ENCODE data around the gene CCDC191.
A peak's percentile ranks its signal among the peaks of the same experiment; 100 is the strongest.

Gene CCDC191

GRCh38 chr3:114057011-114057347 is 653 bp upstream of the CCDC191 start:
- DNase-seq (ENCODE audit: low spot score) = no peak

DNA sequence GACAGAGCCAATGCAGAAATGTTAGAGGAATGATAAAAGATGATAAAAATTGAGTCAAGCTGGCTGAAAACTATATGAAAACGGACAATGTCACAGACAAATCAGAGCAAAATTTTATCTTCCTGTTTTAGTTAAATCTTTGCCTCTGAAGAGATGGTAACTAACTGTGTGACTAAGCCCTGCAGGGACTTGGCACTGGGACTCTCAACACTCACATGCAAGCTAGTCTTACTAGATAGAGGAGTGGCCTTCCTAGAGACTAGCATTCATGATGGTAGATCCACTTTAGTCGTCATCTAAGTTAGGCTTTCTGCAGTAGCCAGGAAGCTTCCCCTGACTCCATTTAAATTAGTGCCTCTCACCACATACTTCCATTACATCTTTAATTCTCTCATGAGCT is 4.1 kb downstream of the CCDC191 start:
- DNase-seq (ENCODE audit: low spot score) = peak; percentile 7

- DNase-seq (ENCODE audit: low spot score) = no peak
These were observed 13.1 kb downstream of the CCDC191 start for GRCh38 chr3:114043205-114043604.

- DNase-seq (ENCODE audit: low spot score) = no peak
These were observed 20.4 kb downstream of the CCDC191 start for GRCh38 chr3:114035896-114036295.

DNA sequence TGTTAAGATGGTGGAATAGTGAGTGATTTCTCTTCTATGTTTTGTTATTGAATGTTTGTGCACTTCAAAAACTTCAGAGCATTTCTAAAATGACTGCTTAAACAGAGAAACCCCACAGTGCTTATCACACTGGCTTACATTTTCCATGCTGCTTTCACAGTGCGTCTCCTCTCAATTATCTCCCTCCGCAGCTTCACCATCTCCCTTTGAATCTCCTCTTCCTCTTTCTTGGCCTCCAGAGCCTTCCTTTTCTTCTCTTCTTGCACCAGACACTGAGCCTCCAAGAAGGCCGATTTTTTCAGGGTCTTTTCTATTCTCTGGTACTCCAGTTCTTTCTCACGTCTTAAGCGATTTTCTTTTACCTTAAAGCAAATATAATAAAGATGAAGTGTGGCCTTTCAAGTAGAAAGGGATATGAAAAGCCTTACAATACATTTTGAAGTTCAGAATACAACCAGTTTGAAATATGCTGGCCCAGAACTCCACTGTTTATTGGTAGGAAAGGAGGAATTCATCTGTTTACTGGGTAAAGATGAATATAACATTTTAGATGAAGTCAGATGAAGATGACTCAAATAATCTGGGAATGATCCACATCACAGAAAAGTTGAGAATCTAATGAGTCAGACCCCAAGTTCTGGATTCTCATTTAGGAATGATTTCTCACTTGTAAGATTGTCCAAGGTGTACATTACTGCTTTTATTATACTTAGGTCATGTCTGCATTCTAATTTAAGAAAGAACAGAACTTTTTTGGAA is 21.4 kb downstream of the CCDC191 start:
- peak; percentile 11 for DNase-seq (ENCODE audit: low spot score)

DNA sequence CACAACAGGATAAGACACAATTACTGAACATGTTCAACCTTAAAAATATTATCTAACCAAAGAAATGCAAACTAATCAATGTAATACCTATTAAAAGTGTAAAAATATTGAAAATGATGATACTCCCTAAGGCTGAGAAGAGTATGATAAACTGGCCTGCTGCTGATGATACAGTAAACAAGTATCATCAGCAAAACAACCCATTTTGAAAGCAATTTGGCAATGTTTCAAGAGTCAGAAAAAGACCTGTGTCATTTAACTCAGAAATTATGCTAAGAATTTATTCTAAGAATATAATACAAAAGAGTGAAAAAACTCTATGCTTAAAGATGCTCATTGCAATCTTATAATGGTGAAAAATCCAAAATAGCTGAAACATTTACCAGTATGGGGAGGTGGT is 22.1 kb downstream of the CCDC191 start:
- no peak for DNase-seq (ENCODE audit: low spot score)

- DNase-seq (ENCODE audit: low spot score) = no peak
These were observed 22.6 kb downstream of the CCDC191 start for GRCh38 chr3:114033721-114034120.

GRCh38 chr3:114026331-114026730 is 30.0 kb downstream of the CCDC191 start:
- no peak for DNase-seq (ENCODE audit: low spot score)

GRCh38 chr3:114025451-114025850 is 30.9 kb downstream of the CCDC191 start:
- DNase-seq (ENCODE audit: low spot score) = no peak

- DNase-seq (ENCODE audit: low spot score) = peak; percentile 8
These were observed 34.1 kb downstream of the CCDC191 start for GRCh38 chr3:114022145-114022802.

- no peak for DNase-seq (ENCODE audit: low spot score)
These were observed 35.4 kb downstream of the CCDC191 start for GRCh38 chr3:114020907-114021306.

DNA sequence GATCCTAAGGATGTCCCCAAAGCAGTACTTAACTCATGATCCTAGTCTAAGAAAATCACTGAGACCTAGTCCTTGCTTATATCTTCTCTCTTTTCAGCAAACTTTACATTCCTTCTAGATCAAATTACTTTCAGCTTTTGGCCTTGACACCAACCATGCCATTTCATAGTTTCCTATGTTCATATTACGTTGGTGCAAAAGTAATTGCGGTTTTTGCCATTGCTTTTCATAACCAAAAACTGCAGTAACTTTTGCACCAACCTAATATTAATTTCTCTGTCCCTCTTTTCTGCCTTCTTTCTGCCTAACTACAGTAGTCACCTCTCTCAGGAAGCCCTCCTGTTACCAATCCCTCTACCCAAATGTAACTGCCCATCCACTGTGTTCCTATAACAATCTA is 36.8 kb downstream of the CCDC191 start:
- DNase-seq (ENCODE audit: low spot score) = no peak

- no peak for DNase-seq (ENCODE audit: low spot score)
These were observed 42.1 kb downstream of the CCDC191 start for GRCh38 chr3:114014211-114014610.

DNA sequence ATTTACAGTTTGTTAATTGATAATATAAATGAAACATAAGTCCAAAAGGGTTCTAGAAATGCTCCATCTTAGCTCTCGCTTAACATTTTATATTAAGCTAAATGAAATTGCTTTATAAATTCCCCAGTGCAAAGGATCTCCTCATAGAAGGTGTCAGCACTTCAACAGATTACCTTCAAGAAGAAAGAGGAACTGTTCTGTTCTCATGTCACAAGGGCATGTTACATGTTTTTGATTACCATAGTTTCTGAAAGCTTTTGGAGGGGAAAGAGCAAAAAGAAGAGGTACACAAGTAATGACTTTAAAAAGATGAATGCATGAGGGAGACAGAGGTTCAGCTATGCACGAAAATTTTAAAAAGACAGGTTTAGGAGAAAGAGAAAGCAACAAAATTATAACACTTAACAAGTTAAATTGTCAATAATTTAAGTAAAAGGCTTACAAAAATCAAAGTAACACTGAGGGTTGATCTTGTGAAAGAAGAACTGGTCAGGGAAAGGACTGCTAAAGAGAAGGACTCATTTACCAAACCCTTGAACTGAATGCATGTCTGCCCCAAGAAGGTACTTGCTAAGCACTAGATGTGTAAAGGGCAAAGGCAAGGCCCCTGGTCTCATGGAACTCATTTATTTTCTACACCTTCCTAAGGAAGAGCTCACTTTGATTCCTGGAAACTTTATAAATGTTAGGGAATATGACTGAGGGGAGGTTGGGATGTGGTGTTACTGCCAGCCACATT is 45.1 kb downstream of the CCDC191 start:
- no peak for DNase-seq (ENCODE audit: low spot score)

- no peak for DNase-seq (ENCODE audit: low spot score)
These were observed 50.8 kb downstream of the CCDC191 start for GRCh38 chr3:114005481-114005880.

DNA sequence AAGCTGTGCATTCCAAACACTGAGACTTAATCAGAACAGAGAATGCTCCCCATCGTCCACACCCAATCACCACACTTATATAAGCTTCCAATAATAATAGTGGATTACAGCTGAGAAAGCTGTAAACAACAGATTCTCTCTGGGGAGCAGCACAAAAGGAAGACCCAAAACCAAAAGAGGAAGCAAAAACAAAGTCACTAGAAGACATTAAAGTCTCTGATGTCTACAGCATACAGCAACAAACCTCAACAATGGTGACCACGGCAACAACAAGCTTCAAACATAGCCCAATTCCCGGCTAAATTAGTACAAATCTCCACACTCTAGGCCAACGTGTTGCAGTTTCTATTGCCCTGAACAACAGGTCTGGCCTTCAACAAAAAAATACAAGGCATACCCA is 70.8 kb downstream of the CCDC191 start:
- DNase-seq (ENCODE audit: low spot score) = no peak

DNA sequence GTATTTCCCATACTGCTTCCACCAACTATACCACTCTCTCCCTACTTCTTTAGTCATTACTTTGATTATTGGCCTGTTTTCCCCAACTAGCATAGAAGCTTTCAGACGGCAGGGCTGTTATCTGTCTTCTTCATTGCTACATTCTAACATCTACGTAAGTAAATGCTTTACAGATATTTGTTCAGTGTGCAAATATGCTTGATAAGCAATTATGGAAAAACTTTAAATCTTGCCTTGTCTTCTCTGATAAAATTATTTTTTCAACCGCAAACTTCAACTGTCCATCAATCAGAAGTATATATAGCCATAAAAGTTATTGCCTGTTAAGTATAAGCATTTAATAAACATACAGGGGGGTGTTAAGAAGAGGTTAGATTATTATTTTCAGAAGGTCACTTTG is 72.8 kb downstream of the CCDC191 start:
- DNase-seq (ENCODE audit: low spot score) = no peak

GRCh38 chr3:113981803-113982202 is 74.5 kb downstream of the CCDC191 start:
- no peak for DNase-seq (ENCODE audit: low spot score)

DNA sequence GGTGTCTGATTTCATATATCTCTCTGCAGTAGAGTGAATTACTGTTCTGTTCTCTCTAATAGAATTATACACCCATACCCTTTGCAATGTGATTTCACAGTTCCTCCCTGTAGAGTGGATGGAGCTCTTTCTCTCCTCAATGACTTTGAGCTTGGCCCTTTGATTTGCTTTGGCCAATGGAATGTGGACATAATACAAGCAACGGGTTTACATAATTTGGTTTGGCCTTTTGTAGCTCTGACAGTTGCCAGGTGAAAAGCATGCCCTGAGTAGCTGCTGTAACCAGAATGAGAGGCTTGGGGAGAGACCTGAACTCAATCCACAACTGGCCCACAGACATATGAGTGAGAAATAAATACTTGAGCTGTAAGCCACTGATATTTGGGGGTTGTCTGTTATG is 76.4 kb downstream of the CCDC191 start:
- DNase-seq (ENCODE audit: low spot score) = no peak

GRCh38 chr3:113977822-113978221 is 78.5 kb downstream of the CCDC191 start:
- no peak for DNase-seq (ENCODE audit: low spot score)

DNA sequence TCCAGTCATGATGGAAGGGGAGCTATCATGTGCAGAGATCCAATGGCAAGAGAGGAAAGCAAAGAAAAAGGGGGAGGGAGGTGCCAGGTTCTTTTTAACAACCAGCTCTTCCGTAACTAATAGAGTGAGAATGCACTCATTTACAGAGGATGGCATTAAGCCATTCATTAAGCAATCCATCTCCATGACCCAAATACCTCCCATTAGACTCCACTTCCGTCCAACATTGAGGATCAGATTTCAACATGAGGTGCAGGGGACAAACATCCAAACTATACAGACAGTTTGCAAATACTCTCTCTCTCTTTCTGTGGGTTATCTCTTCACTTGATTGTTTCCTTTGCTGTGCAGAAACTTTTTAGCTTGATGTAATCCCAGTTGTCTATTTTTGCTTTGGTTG is 87.3 kb downstream of the CCDC191 start:
- DNase-seq (ENCODE audit: low spot score) = no peak

DNA sequence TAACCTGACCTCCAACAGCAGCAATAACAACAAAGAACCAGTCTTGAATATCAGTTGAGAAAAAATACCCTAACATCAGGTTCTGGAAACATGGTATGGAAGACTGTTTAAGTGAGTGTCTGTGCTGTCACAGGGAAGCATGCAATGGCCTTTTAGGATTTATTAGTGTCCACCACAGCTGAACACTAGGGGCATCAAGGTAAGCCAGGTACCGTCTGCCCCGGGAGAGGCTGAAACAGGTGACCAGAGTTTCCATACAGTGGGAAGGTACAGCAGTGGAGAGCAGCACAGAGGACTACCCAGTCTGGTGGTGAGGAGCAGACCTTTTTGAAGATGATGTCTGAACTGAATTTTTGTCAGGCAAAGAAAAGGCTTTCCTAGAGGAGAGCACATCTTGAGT is 90.2 kb downstream of the CCDC191 start:
- no peak for DNase-seq (ENCODE audit: low spot score)

DNA sequence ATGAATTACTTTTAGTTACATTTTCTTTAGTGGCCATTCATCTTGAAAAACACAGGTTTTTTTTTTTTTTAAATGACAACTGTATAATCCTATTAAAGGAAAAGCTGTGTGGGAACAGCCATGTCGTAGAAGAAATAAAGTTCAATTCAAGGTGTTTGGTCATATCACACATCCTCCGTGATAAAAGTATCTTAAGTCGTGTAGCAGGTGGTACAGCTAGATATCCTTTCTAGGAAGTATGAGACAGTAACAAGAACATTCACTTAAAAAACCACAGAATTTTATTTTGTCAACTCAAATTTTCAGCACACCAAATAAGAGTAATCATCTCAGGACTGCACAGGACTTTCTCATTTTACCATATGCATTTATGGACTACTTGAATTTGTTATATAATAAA is 92.4 kb downstream of the CCDC191 start:
- no peak for DNase-seq (ENCODE audit: low spot score)

Measured in AG08396 (cell line).